GM21515 (cell line): ENCODE measurements around the gene C17orf58.
"Not testable (repeated sequence)": the region's sequence is repeated elsewhere in the genome, so short reads cannot be mapped to it uniquely, and the experiment has no call there.

Source experiments
- ATAC-seq: cut with Tn5 transposase; IDR thresholded peaks from one replicate; pipeline ENCODE4 v1.9.1; 2021; ENCODE audit not compliant: unreplicated experiment

The C17orf58 gene

GRCh38 chr17:67962156-67962555 is 34.1 kb downstream of the C17orf58 start:
- ATAC-seq = not testable (repeated sequence)

GRCh38 chr17:67960276-67960675 is 36.0 kb downstream of the C17orf58 start:
- ATAC-seq = not testable (repeated sequence)

GRCh38 chr17:67959510-67959909 is 36.8 kb downstream of the C17orf58 start:
- no peak for ATAC-seq

- no peak for ATAC-seq
These were observed 45.3 kb downstream of the C17orf58 start for GRCh38 chr17:67950945-67951344.

- ATAC-seq = no peak
These were observed 48.9 kb downstream of the C17orf58 start for GRCh38 chr17:67947325-67947813.

GRCh38 chr17:67946513-67946912 is 49.8 kb downstream of the C17orf58 start:
- no peak for ATAC-seq

GRCh38 chr17:67944035-67944434 is 52.2 kb downstream of the C17orf58 start:
- ATAC-seq = no peak

GRCh38 chr17:67942810-67943209 is 53.5 kb downstream of the C17orf58 start:
- ATAC-seq = no peak
